Measurements from ENCODE around the gene ZNF121.
"Not testable (repeated sequence)": the region's sequence is repeated elsewhere in the genome, so short reads cannot be mapped to it uniquely, and the experiment has no call there.

ZNF121 gene

DNA sequence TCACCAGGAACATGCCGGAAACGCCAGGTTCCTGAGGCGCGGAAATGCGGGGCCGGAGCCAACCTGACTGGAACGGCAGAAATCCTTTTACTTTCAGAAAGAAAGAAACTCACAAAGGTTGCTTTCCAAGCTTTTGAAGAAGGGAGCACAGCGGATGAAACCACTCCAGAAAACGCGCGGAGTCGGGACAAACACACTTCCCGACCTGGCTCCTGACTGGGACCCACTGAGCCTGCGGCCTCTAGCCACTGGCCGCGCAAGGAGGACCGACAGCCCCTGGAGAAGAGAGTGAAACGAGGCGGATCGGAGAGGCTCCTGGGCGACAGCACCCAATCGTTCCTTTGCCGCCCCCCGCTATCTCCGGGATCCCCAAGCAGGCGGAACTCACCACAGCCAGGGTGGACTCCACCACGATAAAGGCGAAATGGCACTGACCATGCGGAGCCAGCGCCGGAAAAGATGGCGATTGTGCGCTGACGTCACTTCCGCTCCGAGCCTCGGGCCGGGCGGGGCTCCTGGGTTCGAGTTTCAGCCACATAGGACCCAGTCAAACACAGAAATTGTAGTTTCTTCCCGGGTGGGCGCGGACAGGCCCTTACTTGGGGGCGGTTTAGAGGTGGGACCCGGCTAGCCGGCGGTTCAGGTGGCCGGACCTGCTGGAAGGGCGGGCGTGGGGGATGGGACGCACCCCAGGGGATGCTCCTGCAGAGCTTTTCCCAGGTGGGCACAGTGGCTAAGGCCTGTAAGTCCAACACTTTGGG is at the start of gene ZNF121:
Gene ZNF121, minus strand, starts transcription at position 432 of the 761 bp plus-strand sequence. CDS start 16,407 bp downstream, outside the sequence.
- peak within 1 kb of the TSS; percentile 98 for H3K4me3 ChIP-seq (ENCODE audit: low read depth, low read length)

DNA sequence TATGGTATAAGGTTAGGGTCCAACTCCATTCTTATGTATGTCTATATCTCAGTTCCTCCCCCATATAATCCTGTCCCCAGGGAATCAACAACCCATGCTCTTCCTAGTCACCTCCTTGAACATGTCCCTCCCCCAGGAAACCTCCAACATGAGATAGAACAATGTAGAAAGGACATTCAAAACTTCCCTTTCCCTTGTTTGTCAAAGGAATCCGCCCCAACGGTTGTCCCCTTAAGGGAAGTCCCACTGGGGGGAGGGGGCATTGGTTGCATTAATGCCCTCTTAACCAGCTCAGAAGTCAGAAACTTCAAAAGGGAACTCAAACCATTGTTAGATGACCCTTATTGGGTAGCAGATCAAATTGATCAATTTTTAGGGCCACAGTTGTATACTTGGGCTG is 43.6 kb upstream of the ZNF121 start:
- H3K4me3 ChIP-seq (ENCODE audit: low read depth, low read length) = no peak overlapping the region

DNA sequence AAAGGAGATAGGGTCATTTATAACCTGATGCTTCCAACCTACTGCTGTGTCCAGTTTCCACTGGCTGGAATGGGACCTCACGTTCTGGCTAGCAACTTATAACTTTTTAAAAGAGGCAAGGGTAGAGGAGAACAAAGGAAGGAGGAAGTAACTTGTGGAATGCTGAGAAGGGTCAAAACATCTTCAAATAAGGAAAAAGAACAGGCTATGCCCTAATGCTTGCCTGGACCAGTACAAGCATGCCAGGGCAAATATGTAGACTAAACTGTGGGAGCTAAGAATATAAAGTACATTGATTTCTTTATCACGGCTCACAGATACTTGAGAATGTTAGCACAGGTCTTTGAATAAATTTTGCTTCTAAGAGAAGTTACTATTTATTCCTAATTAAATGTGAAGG is 38.2 kb upstream of the ZNF121 start:
- no peak overlapping the region for H3K4me3 ChIP-seq (ENCODE audit: low read depth, low read length)

DNA sequence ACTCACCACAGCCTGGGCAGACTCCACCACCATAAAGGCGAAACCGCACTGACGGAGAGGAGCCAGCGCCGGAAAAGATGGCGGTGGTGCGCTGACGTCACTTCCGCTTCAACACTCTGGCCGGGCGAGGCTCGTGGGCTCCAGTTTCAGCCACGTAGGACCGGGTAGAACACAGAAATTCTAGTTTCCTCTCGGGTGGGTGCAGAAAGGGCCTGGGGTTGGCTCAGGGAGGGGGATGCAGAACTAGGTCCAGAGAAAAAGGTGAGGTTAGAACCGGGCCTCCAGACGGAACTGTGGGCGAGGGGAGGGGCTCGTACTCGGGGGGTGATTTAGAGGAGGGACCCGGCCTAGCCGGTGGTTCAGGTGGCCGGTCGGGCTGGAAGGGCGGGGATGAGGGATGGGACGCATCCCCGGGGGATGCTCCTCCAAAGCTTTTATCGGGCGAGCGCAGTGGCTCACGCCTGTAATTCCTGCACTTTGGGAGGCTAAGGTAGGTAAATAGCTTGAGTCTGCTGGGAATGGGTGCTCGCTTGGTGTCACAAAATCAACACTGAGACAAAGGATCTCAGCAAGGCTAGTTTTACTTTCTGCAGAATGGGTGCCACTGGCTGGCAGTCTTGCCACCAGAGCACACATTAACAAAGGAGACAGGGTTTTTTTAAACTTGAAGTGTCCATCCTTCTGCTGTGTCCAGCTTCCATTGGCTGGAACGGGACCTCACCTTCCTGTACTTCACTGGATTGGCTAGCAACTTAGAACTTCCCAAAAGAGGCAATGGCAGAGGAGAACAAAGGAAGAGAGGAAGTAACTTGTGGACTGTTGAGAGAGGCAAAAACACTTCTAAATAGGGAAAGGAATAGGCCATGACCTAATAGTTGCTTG is 37.1 kb upstream of the ZNF121 start, which contains the start of gene ZNF561:
Gene ZNF561, minus strand, starts transcription at position 77 of the 882 bp plus-strand sequence. CDS start 1,776 bp downstream, outside the sequence.
- peak within 1 kb of the TSS; percentile 97 for H3K4me3 ChIP-seq (ENCODE audit: low read depth, low read length)

DNA sequence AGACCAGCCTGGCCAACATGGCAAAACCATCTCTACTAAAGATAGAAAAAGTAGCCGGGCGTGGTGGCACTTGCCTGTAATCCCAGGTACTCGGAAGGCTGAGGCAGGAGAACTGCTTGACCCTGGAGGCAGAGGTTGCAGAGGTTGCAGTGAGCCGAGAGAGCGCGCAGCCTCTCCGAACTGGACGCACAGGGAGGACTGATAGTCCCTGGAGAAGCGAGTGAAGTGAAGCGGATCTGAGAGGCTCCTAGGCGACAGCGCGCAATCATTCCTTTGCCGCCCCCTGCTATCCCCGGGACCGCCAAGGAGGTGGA is 36.5 kb upstream of the ZNF121 start:
- H3K4me3 ChIP-seq (ENCODE audit: low read depth, low read length) = peak overlapping the region; percentile 97

DNA sequence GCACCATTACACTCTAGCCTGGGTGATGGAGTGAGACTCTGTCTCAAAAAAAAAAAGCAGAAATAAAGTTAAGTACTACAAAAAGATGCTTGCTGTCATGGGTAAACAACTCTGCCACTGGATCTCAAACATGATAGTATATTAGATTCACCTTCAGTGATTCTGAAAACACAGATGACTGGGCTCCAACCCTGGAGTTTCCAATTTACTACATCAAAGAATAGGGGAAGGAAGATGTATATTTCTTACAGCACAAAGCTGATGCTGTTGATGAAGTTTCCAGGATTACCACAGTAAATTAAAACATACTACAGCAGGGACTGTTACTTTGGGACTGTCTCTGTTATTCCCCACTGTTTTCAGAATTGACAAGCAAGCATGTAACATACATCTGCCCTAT is 31.5 kb upstream of the ZNF121 start:
- H3K4me3 ChIP-seq (ENCODE audit: low read depth, low read length) = no peak overlapping the region

DNA sequence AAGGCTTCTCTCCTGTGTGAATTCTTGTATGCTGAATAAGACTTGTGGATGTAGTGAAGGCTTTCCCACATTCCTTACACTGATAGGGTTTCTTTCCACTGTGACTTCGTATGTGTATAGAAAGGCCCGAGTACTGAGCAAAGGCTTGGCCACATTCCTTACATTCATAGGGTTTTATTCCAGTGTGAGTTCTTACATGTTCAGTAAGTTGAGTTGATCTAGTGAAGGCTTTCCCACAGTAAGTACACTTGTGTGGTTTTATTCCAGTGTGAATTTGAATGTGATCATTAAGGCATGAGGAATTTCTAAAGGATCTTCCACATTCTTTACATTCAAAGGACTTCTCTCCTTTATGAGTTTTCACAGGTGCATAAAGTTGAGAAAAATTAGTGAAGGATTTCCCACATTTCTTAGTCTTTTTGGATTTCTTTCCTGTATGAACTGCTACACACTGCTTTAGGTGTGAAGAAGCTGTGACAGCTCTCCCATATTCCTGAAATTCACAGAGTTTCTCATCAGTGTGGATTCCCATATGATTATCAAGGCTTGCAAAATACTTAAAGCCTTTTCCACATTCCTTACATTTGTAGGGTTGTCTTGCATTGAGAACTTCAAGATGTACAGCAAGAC is 26.3 kb upstream of the ZNF121 start:
- no peak overlapping the region for H3K4me3 ChIP-seq (ENCODE audit: low read depth, low read length)

DNA sequence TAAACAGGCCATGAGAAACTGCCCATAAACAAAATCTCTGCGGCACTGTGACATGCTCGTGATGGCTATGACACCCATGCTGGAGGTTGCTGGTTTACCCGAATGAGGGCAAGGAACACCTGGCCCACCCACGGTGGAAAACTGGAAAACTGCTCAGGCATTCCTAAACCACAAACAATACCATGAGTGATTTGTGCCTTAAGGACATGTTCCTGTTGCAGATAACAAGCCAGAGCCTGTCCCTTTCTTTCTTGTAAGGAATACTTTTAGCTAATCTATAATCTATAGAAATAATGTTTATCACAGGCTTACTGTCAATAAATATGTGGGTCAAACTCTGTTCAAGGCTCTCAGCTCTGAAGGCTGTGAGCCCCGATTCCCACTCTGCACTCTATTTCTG is 24.6 kb upstream of the ZNF121 start:
- H3K4me3 ChIP-seq (ENCODE audit: low read depth, low read length) = no peak overlapping the region

DNA sequence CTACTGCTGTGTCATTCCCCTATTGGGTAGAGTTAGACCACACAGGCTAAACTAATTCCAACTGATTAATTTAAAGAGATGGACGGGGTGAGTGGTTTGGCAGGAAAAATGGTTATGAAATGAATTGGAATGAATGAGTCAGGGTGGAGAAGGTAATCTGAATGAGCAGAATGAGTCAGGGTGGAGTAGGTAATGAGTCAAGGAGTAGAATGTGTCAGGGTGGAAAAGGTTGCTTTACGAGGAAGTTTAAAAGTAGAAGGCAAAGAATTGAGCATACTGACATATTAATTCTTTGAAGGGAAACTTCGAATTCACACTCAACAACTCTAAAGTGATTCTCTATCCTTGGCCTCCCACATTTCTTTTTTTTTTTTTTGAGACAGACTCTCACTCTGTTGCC is 12.7 kb upstream of the ZNF121 start:
- H3K4me3 ChIP-seq (ENCODE audit: low read depth, low read length) = no peak overlapping the region

DNA sequence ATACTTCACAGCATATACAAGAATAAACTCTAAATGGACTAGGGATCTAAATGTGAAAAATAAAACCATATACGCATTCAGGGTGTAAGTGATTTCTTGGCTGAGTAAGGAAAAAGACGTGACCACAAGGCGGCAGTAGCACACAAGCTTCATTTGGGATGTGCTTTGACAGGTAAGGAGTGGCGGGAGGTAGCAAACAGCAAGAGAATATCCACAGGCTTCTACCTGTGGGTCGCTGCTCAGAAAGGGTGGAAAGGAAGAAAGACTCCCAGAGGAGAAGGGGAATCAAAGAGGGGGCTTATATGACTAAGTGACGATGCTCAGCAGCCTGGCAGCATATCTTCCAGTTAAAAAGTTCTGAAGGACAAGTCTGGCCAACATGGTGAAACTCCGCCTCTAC is 2.5 kb upstream of the ZNF121 start:
- H3K4me3 ChIP-seq (ENCODE audit: low read depth, low read length) = no peak overlapping the region

DNA sequence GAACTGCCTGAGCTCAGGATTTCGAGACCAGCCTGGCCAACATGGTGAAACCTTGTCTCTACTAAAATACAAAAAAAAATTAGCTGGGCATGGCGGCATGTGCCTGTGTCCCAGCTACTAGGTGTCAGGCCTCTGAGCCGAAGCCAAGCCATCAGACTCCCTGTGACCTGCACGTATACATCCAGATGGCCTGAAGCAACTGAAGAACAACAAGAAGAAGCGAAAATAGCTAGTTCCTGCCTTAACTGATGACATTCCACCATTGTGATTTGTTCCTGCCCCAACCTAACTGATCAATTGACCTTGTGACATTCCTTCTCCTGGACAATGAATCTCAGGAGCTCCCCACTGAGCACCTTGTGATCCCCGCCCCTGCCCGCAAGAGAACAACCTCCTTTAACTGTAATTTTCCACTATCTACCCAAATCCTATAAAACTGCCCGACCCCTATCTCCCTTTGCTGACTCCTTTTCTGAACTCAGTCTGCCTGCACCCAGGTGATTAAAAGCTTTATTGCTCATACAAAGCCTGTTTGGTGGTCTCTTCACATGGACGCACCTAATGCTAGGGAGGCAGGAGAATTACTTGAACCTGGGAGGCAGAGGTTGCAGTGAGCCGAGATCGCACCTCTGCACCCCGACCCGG is 2.1 kb downstream of the ZNF121 start:
- H3K4me3 ChIP-seq (ENCODE audit: low read depth, low read length) = peak overlapping the region; percentile 28

DNA sequence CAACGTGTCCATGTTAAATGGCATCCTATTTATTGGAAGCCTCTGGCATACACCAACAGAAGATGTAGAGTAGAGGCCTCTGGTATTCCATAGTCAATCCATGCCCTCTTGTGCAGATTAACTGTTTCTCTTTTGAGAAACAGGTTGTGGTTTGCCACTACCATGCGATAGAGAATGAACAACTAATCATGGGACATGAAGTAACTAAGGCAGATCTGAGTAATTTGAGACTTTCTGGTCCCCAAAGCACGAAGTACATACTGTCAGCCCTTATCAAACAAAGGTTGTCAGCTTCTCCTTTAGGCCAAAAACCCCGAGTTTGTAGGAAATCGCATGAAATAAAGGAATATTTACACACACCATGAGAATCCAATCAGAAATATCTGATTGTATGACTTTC is 3.6 kb downstream of the ZNF121 start:
- no peak overlapping the region for H3K4me3 ChIP-seq (ENCODE audit: low read depth, low read length)

DNA sequence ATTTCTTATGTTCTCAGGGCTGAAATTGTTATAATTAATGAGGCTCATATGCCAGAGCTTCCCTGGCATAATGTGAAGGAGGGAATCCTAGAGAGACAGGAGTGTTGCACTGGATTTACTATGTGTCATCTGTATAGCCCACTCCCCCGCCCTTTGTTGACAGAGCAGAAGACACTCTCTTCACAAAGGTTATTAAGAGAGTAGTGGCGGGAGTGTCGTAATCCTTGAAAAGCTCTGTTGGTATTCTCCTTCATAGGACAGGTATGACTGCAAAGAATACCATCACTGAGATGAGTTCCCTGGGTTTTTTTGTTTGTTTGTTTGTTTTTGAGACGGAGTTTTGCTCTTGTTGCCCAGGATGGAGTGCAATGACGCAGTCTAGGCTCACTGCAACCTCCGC is 14.0 kb downstream of the ZNF121 start:
- H3K4me3 ChIP-seq (ENCODE audit: low read depth, low read length) = no peak overlapping the region

DNA sequence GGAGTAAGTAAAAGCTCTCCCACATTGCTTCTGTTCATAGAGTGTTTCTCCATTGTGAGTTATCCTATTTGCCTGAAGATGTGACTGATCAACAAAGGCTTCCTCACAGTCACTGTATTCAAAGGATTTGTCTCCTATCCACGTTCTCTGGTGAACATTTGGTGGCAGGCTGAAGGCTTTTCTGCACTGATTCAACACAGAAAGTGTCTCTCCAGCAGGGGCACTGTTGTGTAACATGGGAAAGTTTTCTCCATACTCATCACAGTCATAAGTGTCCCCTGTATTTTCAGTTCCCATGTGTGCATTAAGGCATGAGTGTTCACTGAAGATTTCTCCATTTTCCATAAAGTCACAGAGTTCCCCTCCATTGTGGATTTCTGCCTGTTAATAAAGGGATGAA is 17.6 kb downstream of the ZNF121 start:
- H3K4me3 ChIP-seq (ENCODE audit: low read depth, low read length) = no peak overlapping the region

DNA sequence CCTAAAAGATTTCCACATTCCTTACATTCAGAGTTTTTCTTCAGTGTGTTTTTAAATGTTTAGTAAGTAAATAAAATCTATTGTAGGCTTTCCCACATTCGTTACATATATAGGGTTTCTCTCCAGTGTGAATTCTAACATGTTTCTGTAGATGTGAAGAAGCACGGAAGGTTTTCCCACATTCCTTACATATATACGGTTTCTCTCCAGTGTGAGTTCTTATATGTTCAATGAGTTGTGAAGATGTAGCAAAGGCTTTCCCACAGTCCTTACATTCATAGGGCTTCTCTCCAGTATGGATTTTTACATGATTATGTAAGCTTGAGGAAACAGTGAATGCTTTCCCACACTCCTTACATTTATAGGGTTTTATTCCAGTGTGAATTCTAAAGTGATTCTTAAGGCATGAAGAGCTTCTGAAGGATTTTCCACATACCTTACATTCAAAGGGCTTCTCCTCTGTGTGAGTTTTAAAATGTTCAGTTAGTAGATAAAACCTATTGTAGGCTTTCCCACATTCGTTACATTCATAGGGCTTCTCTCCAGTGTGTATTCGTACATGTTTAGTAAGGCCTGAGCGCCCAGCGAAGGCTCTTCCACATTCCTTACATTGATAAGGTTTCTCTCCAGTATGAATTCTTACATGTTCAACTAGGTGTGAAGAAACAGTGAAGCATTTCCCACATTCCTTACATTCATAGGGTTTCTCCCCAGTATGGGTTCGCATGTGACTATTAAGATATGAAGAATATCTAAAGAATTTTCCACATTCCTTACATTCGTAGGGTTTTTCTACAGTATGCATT is 18.2 kb downstream of the ZNF121 start:
- no peak overlapping the region for H3K4me3 ChIP-seq (ENCODE audit: low read depth, low read length)

DNA sequence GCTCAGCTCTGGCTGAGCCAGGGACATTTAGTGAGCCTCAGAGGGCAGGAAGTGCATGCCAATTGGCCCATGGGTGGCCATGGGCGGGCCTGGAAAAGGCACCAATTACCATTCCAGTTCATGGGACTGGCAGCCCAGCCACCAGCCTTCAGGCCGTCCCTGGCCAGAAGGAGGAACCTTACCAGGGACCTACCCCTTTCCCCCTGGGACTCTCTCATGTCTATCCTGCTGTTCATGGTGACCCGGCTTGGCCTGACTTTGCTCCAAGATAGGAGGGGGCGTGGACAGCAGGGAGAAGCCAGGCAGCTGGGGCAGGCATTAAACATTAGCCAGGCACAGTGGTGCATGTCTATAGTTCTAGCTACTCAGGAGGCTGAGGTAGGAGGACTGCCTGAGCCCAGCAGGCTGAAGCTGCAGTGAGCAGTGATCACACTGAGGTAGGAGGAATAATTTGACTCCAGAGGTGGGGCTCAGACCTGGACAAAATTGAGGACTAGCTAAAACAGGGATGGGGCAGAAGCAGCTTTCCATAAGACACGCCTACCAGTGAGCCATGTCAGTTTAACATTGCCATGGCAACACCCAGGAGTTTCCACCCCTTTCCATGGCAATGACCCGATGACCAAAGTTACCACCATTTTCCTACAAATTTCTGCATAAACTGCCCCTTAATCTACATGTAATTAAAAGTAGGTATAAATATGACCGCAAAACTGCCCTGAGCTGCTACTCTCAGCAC is 31.6 kb downstream of the ZNF121 start:
- no peak overlapping the region for H3K4me3 ChIP-seq (ENCODE audit: low read depth, low read length)

DNA sequence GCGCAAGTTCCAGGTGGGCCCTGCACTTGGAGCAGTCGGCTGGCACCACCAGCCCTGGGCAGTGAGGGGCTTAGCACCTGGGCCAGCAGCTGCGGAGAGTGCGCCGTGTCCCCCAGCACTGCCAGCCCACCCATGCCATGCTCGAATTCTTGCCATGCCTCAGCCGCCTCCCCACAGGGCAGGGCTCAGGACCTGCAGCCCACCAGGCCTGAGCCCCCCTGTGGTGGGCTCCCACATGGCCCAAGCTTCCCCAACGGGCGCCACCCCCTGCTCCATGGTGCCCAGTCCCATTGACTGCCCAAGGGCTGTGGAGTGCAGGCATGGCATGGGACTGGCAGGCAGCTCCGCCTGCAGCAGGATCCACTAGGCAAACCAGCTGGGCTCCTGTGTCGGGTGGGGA is 36.4 kb downstream of the ZNF121 start:
- H3K4me3 ChIP-seq (ENCODE audit: low read depth, low read length) = no peak overlapping the region

DNA sequence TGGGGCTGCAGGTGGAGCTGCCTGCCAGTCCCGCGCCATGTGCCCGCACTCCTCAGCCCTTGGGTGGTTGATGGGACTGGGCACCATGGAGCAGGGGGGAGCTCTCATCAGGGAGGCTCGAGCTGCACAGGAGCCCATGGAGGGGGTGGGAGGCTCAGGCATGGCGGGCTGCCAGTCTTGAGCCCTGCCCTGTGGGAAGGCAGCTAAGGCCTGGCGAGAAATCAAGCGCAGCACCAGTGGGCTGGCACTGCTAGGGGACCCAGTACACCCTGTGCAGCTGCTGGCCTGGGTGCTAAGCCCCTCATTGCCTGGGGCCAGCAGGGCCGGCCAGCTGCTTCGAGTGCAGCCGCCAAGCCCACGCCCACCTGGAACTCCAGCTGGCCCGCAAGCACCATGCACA is 43.0 kb downstream of the ZNF121 start:
- not testable (repeated sequence) for H3K4me3 ChIP-seq (ENCODE audit: low read depth, low read length)

DNA sequence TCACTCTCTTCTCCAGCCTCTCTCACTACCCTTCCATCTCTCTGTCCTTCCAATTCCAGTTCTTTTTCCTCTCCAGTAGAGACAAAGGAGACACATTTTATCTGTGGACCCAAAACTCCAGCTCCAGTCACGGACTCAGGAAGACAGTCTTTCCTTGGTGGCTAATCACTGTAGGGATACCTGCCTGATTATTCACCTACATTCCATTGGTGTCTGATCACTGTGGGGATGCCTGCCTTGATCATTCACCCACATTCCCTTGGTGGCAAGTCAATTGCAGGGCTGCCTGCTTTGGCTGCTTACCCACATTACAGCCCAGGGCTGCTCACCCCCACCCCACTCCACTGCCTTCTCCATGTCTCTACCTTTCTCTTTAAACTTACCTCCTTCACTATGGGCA is 44.4 kb downstream of the ZNF121 start:
- H3K4me3 ChIP-seq (ENCODE audit: low read depth, low read length) = not testable (repeated sequence)

DNA sequence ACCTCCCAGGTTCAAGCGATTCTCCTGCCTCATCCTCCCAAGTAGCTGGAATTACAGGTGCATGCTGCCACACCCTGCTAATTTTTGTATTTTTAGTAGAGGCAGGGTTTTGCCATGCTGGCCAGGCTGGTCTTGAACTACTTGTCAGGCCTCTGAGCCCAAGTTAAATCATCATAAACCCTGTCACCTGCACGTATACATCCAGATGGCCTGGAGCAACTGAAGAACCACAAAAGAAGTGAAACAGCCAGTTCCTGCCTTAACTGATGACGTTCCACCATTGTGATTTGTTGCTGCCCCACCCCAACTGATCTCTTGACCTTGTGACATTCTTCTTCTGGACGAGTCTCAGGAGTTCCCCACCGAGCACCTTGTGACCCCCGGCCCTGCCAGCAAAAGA is 45.1 kb downstream of the ZNF121 start:
- not testable (repeated sequence) for H3K4me3 ChIP-seq (ENCODE audit: low read depth, low read length)

Data from iPS-11a (cell line).